Stimulated activated CD4-positive, alpha-beta T cell treated with anti-CD3 and anti-CD28 coated beads, TNF-alpha, amount 100 ng/mL, for 4 hours (primary cell): Measurements from ENCODE around the gene SLC2A4.

Source experiments
- DNase-seq, 3 experiments: peaks; one replicate each; pipeline ENCODE4 v3.0.0-alpha.2; 2020; ENCODE audit warnings: low read depth in 3 of 3

Gene SLC2A4

DNA sequence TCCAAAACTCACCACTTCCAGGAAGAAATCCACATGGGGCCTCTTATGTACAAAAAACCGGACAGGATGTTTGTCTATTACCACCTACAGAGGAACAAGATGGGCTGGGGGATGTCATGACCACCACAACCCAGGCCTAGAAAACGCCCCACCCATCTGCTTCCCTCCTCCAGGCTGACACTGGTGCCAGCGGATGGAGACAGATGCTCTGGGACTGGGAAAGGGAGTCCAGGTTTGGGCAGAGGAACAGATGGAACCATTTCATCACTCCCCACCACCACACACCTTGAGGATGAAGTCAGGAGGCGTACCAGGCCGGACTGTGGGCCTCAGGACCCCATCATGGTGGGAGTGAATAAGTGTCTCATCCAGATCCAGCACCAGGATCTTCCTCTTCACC lies 34.7 kb upstream of the SLC2A4 start:
- no peak for DNase-seq

DNA sequence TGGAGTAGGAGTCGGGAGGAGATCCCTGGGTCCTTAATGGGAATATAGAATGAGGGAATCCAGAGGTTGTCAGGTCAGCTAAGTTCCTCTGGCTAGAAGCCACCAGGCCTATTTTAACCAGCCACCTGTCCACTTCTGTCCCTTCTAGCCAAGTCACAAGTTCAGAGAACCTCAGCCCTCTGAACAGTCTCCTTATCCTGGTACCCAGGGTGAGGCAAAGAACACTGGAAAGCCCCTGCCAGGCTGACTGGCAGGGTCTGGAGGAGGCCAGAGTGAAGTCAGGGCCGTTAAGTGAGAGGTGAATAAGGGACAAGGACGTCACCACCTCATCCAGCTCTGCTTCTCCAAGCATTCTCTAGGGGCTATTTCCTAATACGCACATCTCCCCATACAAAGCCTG lies 32.7 kb upstream of the SLC2A4 start:
- DNase-seq, result no peak

DNA sequence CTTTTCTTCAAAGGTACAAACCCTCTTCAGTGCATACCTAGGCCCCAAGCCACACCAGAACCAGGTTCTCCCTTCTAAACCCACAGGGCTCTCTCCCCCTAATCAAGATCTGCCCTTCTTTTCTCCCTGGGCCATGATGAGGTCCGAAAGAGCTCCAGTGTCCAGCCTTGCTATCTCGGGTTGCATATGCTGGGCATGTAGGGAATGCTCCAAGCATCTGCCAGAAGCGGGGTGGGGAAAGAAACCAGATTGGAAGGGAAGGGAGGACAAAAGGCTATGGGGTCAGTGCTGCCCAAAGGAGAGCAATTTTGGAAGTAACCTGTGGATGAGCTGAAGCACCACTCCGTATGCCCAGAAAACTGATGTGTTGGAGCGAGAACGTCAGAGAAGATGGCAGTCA lies 32.3 kb upstream of the SLC2A4 start:
- no peak for DNase-seq

GRCh38 chr17:7249830-7250229 lies 31.7 kb upstream of the SLC2A4 start:
- DNase-seq, result no peak

GRCh38 chr17:7250695-7251627 lies 30.6 kb upstream of the SLC2A4 start:
- no peak for DNase-seq

DNA sequence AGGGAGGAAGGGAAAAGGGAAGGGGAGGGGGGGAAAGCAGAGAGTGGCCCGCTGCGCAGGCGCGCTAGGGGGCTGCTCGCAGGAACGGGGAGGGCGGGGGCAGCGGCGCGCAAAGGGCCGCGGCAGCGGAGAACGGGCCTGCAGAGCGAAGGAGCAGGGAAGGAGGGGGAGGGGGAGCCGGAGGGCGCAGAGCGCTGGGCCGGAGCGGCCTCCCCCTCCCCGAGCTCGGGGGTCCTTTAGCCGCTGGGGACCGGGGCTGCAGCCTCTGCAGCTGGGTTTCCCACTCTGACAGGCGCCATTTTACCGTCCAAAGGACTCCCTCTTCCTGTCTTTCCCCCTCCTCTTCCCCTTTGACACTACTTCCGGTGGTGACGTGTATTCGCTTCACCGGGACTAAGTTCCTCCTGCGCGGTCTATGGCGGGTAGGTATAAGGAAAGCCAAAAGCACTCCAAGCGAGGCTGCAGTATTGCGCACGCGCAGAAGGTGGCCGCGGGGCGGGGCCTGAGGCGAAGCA lies 29.8 kb upstream of the SLC2A4 start, which contains the start of gene CTDNEP1:
CTDNEP1 (minus strand) TSS at position 74 of the 515 bp plus-strand sequence. CDS start 438 bp downstream, outside the sequence.
- peak; percentile 97 to 99 (median 99) for DNase-seq

- peak; percentile 67 to 71 (median 67) for DNase-seq
Measured at GRCh38 chr17:7252176-7253043, 29.1 kb upstream of the SLC2A4 start, which contains the start of gene ELP5. TSS of gene ELP5 (plus strand) at chr17:7252215. CDS start at chr17:7252551, 336 bp downstream.

- no peak for DNase-seq
Measured at GRCh38 chr17:7253082-7253481, 28.4 kb upstream of the SLC2A4 start.

DNA sequence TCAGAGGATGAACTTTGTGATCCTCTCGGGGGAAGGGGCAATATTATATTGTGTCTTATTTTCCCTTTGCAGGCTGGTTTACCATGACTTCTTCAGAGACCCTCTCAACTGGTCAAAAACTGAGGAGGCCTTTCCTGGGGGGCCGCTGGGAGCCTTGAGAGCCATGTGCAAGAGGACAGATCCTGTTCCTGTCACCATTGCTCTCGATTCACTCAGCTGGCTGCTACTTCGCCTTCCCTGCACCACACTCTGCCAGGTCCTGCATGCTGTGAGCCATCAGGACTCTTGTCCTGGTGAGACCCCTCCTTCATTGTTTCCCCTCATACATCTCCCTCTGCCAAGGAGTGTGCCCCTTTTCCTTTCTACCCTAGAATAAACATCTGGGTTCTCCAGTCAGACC lies 27.0 kb upstream of the SLC2A4 start:
- no peak for DNase-seq

DNA sequence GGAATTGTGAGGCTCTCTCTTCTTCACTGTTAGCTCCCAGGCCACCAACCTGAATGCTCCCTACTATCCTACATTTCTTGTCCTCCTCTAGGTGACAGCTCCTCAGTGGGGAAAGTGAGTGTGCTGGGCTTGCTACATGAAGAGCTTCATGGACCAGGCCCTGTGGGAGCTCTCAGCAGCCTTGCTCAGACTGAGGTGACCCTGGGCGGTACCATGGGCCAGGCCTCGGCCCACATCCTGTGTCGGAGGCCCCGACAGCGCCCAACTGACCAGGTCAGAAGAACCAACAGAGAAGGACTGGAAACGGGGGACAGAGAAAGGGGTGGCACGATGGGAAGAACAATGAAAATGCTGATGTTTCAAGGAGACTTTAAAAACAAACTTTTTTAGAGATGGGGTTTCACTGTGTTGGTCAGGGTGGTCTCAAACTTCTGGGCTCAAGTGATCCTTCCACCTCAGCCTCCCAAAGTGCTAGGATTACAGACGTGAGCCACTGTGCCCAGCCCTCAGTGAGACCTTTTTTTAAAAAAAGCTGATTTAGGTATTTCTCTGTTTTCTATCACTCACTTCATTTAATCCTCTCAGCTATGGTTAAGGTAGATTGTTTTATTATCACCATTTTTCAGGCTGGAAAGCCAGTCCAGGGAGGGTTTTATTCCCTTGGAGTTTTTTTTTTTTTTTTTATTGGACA lies 24.6 kb upstream of the SLC2A4 start:
- DNase-seq, result no peak

GRCh38 chr17:7258731-7259554 lies 22.6 kb upstream of the SLC2A4 start:
- no peak for DNase-seq

DNA sequence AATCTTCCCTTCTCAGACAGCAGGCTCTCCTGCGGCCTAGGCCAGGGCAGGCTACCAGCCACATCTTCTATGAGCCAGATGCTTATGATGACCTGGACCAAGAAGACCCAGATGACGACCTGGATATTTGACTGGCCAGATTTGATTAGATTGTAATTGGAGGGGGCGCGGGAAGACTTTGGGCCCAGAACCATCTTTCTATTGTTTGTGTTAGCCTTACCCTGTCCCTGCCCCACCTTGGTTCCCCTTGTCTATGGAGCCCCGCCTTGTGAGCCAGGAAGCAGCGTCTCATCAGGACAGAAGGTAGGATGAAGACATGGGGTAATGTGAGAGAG lies 22.0 kb upstream of the SLC2A4 start:
- no peak for DNase-seq

DNA sequence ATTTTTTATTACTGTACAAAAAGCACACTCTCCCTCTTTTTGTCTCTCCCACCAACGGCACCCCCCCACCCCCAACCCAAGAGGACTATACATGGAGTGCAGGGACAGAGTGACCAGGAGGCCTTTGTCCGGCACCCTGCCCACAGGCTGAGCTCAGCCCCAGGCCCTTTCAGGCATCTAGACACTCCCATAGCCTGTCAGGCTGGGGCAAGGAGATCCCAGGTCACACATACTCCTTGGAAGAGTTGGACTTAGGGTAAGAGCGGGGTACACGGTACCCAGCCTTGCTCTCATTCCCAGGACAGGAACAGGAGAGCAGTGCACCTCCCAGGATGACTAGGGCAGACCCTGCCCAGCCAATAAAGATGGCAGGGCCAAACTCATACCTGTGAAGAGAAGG lies 21.4 kb upstream of the SLC2A4 start:
- DNase-seq, result no peak

DNA sequence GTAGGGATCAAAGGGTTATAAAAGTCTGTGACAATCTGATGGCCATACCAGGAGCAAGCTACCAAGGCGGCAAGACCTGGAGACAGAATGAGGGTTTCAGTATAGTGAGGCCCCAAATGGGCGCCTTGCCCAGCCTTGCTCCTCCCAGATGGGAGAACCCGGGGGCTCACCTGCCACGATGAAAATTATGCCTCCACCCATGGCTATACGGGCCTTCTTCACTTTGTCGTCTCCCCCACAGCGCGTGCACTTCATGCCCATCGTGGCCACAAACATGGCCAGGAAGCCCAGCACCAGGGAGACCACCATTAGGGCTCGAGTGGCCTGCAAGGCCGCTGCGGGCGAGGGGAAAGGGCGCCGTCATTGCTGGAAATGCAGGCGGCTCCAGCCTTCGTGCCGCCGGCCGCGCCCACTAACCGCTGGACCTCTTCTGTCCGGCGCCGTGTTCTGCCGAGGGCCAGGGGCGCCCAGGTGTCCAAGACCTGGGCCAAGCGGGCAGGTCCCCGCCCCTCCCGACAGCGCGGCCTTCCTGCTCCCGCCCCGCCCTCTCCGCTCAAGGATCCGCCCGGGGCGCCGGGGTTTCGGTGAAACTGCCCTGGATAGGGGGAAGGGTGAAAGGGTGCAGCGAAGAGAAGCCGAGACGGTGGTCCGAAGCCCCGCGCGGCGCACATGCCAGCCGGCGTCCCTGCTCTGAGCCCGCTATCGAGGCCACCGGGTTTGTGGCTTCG lies 20.7 kb upstream of the SLC2A4 start:
- DNase-seq, result no peak

GRCh38 chr17:7261379-7262191 lies 19.9 kb upstream of the SLC2A4 start:
- peak in 1 of 3 experiments; percentile 29 for DNase-seq

GRCh38 chr17:7262192-7262934 lies 19.2 kb upstream of the SLC2A4 start, which contains the start of gene CLDN7:
TSS of gene CLDN7 (minus strand) at chr17:7262478. CDS start at chr17:7262043, 435 bp downstream.
- DNase-seq, result no peak

GRCh38 chr17:7262935-7263800 lies 18.4 kb upstream of the SLC2A4 start:
- DNase-seq, result no peak

GRCh38 chr17:7263801-7264078 lies 17.8 kb upstream of the SLC2A4 start:
- no peak for DNase-seq
